GM19328 (cell line): ENCODE measurements around the gene SEC63.
"Not testable (repeated sequence)": the region's sequence is repeated elsewhere in the genome, so short reads cannot be mapped to it uniquely, and the experiment has no call there.

Experiments used
- ATAC-seq: cut with Tn5 transposase; IDR thresholded peaks from one replicate; pipeline ENCODE4 v1.9.1; 2021; ENCODE audit warnings: mild to moderate bottlenecking, moderate library complexity; ENCODE audit not compliant: unreplicated experiment

SEC63 gene

DNA sequence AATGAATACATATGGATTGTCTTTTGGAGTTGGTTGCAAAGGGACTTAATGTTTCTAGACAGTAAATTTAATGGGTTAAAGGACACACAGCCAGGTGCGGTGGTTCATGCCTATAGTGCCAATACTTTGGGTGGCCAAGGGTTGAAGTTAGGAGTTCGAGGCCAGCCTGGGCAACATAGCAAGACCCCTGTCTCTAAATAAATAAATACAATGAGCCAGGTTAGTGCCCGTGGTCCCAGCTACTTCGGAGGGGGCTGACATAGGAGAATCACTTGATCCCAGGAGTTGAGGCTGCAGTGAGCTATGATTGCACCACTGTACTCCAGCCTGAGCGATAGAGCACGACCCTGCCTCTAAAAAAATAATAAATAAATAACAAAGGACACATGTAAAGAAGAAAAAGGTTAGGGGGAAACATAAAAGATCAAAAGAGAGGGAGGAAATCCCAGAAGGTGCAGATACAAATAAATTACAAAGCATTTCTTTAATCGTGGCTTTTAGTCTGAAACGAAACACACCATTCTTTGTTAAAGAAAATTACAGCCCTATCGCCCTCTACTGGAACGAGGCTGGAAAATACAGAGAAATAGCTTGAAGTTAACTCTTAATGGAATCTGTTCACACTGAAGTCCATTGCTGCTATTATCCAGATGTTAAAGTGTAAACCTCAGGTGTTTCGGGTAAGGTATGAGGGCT lies 91.3 kb downstream of the SEC63 start:
- ATAC-seq: no peak

DNA sequence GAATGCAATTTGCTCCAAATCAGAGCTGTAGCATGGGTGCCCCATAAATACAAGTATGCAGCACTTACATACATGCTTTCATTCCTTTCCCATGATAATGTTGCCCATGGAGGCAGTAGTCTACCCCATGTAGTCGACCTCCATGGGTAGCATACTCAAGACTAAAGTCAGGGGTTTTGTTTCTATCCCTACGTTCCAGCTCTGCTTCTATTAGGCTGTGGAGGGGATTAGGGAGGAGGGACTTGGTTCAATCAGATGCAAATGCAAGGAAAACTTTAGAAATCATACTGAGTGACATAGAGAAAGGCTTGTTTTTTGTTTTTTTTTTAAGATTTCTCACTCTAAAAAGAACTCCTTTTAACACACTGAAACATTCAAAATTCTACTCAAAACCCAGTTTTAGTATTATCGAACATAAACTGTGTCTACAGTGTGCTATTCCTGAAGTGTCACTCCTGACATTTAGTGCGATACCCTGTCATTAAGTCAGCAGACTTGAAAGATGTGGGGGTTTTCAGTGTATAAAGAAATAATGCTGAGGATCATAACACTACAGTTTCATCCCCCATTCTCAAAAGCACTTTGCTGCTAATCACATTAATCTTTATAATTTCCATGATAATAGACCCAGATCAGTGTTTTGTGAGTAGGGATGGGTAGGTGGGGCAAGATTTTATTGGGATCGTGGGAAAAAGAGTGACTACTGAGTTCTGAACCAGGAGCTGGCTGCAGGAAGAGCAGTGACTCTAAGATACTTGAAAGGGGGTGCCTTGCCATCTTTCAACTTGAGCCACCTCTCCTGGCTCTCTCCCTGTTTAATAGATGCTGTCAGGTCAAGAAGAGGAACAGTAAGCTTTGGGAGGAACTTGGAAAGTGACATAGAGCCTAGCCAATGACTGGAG lies 93.5 kb downstream of the SEC63 start:
- ATAC-seq: no peak

DNA sequence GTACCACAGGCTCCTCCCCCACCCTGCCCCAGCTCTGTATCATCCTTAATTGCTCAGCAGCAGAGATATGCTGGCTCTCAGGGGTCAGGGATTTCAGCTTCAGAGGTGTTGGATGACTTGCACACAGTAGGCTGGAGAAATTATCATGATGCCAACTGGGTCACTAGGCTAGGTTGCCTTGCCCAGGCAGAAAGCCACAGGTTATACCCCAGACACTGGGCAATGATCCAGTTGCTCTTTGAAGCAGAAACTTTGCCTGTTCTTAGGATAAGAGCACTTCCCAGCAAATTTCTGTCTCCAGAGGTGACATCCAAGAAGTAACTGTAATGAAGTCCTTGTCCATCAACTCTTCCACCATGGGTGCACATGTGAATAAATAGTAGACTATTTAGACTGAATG lies 95.6 kb downstream of the SEC63 start:
- ATAC-seq: no peak

DNA sequence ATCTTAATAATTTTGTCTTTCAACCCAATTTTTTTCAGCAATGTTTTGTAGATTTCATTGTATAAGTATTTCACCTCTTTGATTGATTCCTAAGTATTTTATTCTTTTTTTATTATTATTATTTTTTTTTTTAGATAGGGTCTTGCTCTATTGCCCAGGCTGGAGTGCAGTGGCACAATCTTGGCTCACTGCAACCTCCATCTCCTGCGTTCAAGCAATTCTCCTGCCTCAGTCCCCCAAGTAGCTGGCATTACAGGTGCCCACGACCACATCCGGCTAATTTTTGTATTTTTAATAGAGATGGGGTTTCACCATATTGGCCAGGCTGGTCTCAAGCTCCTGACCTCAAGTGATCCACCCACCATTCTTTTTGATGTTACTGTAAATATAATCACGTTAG lies 97.0 kb downstream of the SEC63 start:
- ATAC-seq: not testable (repeated sequence)

DNA sequence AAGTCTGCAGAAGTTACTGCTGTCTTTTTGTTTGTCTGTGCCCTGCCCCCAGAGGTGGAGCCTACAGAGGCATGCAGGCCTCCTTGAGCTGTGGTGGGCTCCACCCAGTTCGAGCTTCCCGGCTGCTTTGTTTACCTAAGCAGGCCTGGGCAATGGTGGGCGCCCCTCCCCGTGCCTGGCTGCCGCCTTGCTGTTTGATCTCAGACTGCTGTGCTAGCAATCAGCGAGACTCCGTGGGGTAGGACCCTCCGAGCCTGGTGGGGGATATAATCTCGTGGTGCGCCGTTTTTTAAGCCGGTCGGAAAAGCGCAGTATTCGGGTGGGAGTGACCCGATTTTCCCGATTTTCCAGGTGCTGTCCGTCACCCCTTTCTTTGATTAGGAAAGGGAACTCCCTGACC lies 97.9 kb downstream of the SEC63 start:
- ATAC-seq: not testable (repeated sequence)

DNA sequence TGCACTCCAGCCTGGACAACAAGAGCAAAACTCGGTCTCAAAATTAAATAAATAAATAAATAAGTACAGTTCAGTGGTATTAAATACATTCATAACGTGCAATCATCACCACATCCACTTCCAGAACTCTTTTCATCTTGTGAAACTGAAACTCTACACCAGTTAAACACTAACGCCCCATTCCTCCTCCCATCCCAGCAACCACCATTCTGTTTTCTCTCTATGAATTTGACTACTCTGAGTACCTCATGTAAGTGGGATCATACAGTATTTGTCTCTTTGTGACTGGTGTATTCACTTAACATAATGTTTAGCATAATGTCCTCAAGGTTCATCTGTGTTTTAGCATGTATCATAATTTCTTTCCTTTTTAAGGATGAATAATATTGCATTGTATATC lies 104.8 kb downstream of the SEC63 start:
- ATAC-seq: no peak

DNA sequence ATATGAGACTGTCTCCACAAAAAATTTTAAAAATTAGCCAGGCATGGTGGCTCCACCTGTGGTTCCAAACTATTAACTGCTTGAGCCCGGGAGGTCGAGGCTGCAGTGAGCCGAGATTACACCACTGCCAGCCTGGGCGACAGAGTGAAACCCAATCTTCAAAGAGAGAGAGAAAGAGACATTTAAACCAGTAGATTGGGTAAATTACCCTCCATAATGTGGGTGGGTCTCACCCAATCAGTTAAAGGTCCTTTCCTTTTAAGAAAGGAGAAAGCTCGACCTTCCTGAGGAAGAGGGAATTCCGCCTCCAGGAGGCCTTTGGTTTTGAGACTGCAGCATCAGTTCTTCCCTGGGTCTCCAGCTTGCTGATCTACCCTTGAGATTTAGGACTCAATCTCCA lies 108.7 kb downstream of the SEC63 start:
- ATAC-seq: no peak

DNA sequence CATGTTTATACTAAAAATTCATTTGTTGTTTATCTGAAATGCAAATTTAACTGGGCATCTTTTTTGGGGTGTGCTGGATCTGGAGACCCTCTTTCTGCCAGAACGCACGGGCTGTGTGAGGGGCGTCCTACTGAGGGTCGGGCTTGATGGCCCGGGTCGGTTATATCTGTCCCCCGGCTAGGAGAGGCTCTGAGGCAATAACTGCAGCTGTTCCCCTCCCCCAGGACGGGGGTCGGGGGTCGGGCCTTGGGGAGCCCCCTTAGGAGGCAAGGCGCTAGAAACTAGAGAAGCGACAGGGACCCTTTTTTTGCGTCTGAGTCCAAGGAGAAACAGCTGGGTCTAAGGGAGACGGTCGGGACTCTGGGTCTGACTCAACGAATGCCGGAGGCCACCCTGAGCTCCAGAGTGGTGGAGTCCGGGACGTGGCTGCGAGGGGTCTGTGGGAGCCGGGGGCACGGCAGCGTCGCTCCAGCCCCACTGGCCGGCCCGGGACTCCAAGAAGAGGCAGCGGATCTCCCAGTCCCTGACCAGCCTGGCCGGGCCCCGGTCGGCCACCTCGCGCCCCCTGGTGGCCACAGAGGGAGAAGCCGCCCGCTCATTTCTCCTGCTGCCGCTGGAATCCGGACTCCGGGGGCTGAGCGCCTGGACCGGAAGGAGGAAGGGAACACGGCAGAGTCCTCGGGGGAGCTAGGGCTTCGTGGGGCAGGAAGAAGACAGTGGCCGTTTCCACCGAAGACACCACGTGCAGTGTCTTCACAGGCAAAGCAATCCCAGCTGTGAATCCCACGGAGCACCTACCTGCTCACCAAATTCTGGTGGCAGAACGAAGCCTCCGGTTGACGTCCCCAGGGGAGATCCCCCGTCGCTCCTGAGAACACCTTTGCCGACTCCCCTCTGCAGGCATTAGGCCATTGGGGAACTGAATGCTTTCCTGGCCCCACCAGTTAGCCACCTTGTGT lies 109.9 kb downstream of the SEC63 start:
- ATAC-seq: peak; percentile 53

DNA sequence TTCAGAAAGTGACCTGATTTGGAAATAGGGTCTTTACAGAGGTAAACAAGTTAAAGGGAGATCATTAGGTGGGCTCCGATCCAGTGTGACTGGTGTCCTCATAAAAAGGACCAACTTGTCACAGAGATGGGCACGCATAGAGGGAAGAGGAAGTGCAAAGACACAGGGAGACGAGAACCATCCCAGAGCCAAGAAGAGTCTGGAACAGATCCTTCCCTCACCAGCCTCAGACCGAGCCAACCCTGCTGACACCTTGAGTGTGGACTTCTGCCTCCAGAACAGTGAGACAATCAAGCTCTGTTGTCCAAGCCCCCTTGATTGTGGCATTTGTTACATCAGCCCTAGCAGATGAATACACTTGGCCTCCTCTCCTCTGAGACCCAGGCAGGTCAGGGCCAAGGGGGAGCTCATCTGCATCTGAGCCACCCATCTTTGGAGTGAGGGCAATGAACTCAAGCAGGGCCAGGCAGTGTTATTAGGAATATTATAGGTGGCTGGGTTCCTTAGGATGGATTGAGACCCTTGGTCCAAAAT lies 111.7 kb downstream of the SEC63 start:
- ATAC-seq: no peak

DNA sequence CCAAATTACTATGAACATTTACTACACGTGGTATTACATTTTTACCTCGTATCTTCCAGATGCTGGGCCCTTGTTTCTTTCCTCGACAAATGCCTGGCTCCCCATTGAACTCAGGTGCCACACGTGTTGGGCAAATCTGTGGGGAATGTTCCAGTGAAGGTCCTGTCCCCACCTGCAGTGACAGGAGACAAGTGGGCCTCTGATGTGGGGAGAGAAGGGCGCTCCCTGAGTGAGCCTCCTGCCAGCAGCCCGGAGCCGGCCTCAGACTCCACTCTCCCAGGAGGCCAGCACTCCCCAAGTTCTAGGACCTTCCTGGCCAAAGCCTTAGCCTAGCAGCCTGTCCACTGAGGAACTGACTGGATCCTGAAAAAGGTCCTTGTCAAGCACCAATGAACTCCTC lies 112.2 kb downstream of the SEC63 start:
- no peak for ATAC-seq

DNA sequence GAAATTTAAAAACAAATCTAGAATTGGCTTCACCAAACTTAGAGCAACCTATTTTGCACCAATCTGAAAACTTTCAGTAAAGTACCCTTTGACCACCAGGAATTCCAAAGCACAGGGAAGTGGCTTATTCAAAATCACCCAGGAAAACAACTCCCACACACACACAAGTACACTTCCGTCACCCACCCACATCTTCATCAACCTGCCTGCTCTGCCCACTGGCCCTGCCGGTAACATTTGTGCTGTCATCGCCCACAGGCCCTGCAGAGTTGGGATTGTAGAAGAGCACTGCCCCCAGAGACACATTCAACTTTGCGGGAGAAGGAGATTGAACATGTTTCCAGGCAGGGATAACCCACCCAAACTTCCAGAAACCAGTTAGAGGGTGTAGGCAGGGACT lies 114.6 kb downstream of the SEC63 start:
- no peak for ATAC-seq

DNA sequence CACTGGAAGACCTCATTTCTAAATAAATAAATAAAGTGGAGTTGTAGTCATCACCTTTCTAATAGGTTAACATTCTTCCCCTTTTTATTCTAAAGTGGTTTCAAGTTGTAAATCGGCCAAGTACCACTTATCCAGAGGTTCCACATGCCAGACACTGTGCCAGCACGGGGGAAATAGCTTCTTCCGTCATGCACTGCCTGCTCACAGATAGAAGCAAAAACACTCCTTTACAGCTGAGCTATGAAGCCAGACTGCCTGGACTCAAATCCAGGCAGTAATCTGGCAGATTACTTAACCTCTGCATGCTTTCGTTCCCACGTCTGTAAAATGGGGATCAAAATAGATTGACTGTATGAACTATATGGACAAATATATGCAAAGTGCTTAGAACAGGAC lies 116.7 kb downstream of the SEC63 start:
- ATAC-seq: no peak

DNA sequence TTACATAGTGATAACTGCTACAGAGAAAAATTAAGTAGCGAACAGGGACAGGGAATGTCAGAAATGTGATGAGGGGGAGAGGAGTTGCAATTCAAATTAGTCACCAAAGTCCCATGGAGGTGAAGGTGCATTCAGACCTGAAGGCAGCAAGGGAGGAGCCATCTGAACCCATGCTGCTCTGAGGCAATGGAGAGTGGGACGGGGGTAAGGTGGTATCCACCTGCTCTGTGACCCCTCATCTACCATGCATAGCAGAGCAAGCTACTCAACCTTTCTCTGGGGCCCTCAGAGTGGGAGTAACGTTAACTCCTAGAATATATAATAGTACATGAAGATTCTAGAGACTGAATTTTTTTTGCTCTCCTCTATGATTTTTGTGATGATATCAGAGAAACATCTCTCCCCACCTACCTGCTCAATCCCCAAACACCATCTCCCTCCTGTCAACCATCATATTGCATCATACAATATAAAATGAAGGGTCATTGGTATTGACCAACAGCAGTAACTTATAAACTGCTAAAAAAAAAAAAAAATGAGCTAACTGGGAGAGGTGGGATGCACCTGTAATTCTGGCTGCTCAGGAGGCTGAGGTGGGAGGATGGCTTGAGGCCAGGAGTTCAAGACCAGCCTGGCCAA lies 117.3 kb downstream of the SEC63 start:
- ATAC-seq: no peak

DNA sequence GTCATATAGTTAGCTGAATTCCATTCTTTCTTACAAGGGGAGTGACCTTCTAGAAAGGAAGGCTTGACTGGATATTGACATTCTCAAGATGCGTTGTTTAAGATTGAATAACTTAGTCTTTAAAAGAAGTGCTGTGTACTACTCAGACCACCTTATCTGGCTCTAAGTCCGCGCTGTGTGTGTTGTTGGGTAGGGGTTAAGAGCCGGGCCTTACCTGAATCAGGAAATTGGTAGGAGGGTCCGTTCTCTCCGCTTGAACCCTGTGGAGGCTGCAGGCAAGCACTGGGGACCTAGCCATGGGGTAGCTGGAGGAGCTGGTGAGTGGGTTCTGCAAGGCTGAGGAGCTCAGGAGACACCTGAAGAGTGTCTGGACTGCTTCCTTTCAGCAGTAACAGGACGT lies 124.9 kb downstream of the SEC63 start:
- no peak for ATAC-seq

DNA sequence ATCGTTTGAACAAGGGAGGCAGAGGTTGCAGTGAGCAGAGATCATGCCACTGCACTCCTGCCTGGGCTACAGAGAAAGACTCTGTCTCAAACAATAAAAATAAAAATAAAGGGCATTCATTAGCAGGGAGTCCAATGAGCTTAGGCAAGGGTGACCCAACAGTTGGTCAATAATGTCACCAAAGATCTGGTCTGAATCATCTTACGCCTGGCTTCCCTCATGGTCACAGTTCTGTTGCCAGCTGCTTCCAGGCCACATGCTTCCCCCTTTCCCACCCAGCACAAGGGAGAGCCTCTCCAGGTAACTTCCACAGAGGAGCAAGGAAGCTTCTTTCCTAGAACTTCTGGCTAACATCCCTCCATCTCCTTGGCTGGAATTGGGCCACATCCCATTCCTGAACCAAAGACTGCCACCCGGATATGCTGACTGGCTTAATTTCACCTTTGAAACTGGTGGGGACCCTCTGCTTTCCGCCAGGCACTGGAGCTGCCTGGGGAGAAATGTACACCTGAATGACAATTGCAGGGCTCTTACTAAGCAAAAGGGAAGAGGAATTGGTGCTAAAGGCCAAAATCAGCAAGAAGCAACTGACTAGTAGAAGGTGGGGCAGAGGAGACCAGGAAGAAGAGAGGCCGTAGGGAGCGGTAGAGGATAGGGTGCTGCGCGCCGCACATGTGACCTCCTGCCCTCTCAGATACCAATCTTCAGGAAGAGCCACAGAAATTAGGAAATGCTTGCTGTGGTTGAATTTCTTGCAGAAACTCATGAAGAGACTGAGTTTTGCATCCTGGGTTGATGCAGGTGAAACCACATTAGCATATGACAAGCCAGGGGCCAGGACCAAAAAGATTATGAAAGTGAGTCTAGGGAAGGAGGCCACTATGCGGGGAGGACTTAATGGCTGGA lies 125.6 kb downstream of the SEC63 start:
- ATAC-seq: no peak

DNA sequence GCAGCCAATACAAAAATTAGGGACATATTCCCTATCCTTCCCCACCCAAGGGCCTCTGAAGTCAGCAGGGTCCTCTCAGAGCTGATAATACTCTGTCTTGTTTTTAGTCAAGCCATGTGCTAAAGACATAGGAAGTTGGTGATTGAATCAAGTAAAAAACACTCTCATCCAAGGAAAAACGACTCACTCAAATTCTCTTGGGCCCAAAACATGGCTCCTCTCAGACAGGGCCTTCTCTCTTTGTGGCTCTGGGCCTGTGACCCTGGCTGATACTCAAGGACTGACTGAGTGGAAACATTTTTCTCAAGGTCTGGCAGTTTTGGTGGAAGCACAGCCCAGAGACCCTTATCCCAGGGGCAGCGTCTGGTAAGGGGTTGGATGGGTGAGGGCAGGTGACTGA lies 127.9 kb downstream of the SEC63 start:
- no peak for ATAC-seq

DNA sequence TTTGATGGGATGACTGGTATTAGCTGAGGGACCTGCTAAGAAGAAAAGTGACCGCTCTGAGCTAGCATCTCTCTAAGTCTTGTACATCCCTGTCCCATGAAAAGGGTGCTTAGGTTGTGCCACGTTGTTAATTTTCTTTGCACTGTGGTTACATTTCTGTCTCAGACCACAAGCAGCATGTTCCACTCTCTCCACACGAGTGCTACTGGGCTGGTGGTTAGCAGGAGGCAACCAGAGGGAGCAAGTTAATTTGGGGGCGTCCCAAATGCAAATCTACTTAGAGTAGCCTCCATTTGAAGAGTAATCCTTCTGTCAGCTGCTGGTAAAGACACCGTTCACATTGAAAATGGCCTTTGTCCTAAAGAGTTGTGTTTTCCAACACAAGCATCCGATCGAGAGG lies 130.5 kb downstream of the SEC63 start:
- ATAC-seq: no peak

DNA sequence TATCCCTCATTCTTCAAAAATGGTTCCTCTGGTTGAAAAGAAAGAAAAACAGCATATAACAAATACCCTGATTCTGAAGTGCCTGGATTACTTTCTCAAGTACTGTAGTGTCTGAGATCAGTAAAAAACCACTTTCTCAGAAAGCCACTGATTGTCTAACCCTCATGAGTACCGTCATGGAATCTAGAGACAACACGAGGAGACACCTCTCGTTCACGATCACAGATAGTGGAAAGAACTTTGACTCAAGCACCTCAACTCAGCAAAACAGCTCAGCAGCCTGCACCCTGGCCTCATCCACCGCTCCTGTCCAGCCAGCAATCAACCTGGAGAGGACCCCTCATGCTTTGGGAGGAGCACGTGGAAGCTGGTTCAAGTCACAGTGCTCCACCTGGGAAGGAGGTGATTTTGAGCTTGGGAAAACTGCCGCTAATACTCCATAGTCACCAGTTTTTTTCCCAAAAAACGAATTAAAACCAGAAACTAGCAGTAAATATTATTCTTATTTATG lies 134.9 kb downstream of the SEC63 start:
- no peak for ATAC-seq
